Neural crest cell (in vitro differentiated cells): ENCODE data around the gene HELLS. TPM values are rescaled to one million over a fixed set of nuclear protein-coding genes. Genes with fewer than 3 reads are reported as not detected.
"Not testable (repeated sequence)": the region's sequence is repeated elsewhere in the genome, so short reads cannot be mapped to it uniquely, and the experiment has no call there.

ENCODE experiments used
- DNase-seq: peaks from one replicate; pipeline ENCODE4 v3.0.0; 2021; ENCODE audit warnings: low read depth, mixed read lengths, low spot score
- H3K27ac Mint-ChIP-seq: one replicate; pipeline ENCODE4 v1.8.0; 2021; ENCODE audit warnings: mild to moderate bottlenecking, mixed read lengths; ENCODE audit not compliant: unreplicated experiment
- H3K27me3 Mint-ChIP-seq: 2 replicates; pipeline ENCODE4 v1.8.0; 2021; ENCODE audit warnings: low read depth, mild to moderate bottlenecking, mixed read lengths
- H3K36me3 Mint-ChIP-seq: 2 replicates; pipeline ENCODE4 v1.8.0; 2021; ENCODE audit warnings: low read depth, mild to moderate bottlenecking, mixed read lengths
- H3K4me1 Mint-ChIP-seq: 2 replicates; pipeline ENCODE4 v1.8.0; 2021; ENCODE audit warnings: mixed read lengths
- H3K4me3 Mint-ChIP-seq: one replicate; pipeline ENCODE4 v1.8.0; 2021; ENCODE audit warnings: mild to moderate bottlenecking, mixed read lengths
- H3K9me3 Mint-ChIP-seq: 2 replicates; pipeline ENCODE4 v1.8.0; 2021; ENCODE audit warnings: mixed read lengths
- CTCF ChIP-seq: fragments of 200-600 bp; sonication (generic); conservative IDR thresholded peaks from 2 replicates; pipeline ENCODE4 v1.5.0; 2021; ENCODE audit warnings: antibody characterized with exemption, mild to moderate bottlenecking
- total RNA-seq: library from RNA; stranded (reverse); gene quantifications from 2 replicates; pipeline ENCODE4 v1.2.1, GENCODE V29; 2021

The HELLS gene
- total RNA-seq, 1 donor from 2014 or later, result 187 TPM

GRCh38 chr10:94627511-94627910 is 81.9 kb downstream of the HELLS start:
- TF ChIP-seq CTCF, result no peak
- no peaks in the 10 kb centered on the region for H3K27me3 Mint-ChIP-seq
- no peak overlapping the region for H3K27ac Mint-ChIP-seq
- no peak overlapping the region for H3K4me3 Mint-ChIP-seq
- no peak for DNase-seq
- no peaks in the 10 kb centered on the region for H3K4me1 Mint-ChIP-seq
- H3K36me3 Mint-ChIP-seq, result no peaks in the 10 kb centered on the region
- H3K9me3 Mint-ChIP-seq, result peaks cover 7% of the 10 kb centered on the region

- DNase-seq, result no peak
- H3K9me3 Mint-ChIP-seq, result peaks cover 6% of the 10 kb centered on the region
Measured at GRCh38 chr10:94630017-94630688, 84.6 kb downstream of the HELLS start.

GRCh38 chr10:94631077-94631875 is 85.7 kb downstream of the HELLS start:
- TF ChIP-seq CTCF, result no peak
- no peaks in the 10 kb centered on the region for H3K4me1 Mint-ChIP-seq
- no peaks in the 10 kb centered on the region for H3K27me3 Mint-ChIP-seq
- H3K27ac Mint-ChIP-seq, result no peak overlapping the region
- H3K36me3 Mint-ChIP-seq, result peaks cover 4% of the 10 kb centered on the region
- no peak overlapping the region for H3K4me3 Mint-ChIP-seq
- peaks cover 7% of the 10 kb centered on the region for H3K9me3 Mint-ChIP-seq
- DNase-seq, result no peak

More at GRCh38 chr10:94630017-94630688, 84.6 kb downstream of the HELLS start:
- Mint-ChIP-seq H3K4me3 (no peak overlapping the region), H3K36me3 (no peaks in the 10 kb centered on the region), H3K4me1 (no peaks in the 10 kb centered on the region), H3K27me3 (no peaks in the 10 kb centered on the region), H3K27ac (no peak overlapping the region)
- TF ChIP-seq CTCF, result peak; percentile 82

DNA sequence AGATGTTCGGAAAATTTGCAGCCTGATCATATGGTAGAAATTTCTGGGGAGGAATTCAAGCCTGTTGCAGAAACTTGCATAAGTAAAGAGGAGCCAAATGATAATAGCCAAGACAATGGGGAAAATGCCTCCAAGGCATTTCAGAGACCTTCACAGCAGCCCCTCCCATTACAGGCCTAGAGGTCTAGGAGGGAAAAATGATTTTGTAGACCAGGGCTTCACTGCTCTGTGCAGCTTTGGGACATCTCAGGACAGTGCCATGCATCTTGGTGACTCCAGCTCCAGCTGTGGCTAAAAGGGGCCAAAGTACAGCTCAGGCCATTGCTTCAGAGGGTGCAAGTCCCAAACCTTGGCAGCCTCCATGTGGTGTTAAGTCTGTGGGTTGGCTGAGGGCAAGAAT is 87.4 kb downstream of the HELLS start:
- H3K4me3 Mint-ChIP-seq, result no peak overlapping the region
- peaks cover 12% of the 10 kb centered on the region for H3K9me3 Mint-ChIP-seq
- H3K27ac Mint-ChIP-seq, result no peak overlapping the region
- H3K36me3 Mint-ChIP-seq, result peaks cover 6% of the 10 kb centered on the region
- H3K4me1 Mint-ChIP-seq, result no peaks in the 10 kb centered on the region
- DNase-seq, result no peak
- H3K27me3 Mint-ChIP-seq, result no peaks in the 10 kb centered on the region
- TF ChIP-seq CTCF, result no peak

DNA sequence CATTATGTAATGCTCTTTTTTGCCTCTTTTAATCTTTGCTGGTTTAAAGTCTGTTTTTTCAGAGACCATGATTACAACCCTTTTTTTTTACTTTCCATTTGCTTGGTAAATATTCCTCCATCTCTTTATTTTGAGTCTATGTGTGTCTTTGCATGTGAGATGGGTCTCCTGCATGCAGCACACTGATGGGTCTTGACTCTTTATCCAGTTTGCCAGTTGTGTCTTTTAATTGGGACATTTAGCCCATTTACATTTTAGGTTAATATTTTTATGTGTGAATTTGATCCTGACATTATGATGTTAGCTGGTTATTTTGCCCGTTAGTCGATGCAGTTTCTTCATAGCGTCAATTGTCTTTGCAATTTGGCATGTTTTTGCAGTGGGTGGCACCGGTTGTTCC is 92.5 kb downstream of the HELLS start:
- H3K9me3 Mint-ChIP-seq, result peaks cover 13% of the 10 kb centered on the region
- peaks cover 13% of the 10 kb centered on the region for H3K36me3 Mint-ChIP-seq
- not testable (repeated sequence) for H3K27ac Mint-ChIP-seq, H3K4me1 Mint-ChIP-seq, H3K27me3 Mint-ChIP-seq, DNase-seq, H3K4me3 Mint-ChIP-seq

DNA sequence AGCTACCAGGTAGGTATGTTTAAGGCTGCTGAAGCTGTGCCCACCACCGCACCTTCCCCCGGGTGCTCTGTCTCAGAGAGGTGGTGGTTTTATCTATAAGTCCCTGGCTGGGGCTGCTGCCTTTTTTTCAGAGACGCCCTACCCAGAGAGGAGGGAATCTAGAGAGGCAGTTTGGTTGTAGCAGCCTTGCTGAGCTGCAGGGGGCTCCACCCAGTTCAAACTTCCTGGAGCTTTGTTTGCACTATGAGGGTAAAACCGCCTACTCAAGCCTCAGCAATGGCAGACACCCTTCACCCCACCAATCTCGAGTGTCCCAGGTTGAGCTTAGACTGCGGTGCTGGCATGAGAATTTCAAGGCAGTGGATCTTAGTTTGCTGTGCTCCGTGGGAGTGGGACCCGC is 94.3 kb downstream of the HELLS start:
- Mint-ChIP-seq H3K4me3 (no peak overlapping the region), H3K4me1 (no peaks in the 10 kb centered on the region), H3K36me3 (peaks cover 13% of the 10 kb centered on the region), H3K9me3 (peaks cover 13% of the 10 kb centered on the region), H3K27me3 (no peaks in the 10 kb centered on the region), H3K27ac (no peak overlapping the region)
- no peak for TF ChIP-seq CTCF
- no peak for DNase-seq
